ENCODE data around the gene SP9.
A peak's percentile ranks its signal among the peaks of the same experiment; 100 is the strongest.

SP9 gene

DNA sequence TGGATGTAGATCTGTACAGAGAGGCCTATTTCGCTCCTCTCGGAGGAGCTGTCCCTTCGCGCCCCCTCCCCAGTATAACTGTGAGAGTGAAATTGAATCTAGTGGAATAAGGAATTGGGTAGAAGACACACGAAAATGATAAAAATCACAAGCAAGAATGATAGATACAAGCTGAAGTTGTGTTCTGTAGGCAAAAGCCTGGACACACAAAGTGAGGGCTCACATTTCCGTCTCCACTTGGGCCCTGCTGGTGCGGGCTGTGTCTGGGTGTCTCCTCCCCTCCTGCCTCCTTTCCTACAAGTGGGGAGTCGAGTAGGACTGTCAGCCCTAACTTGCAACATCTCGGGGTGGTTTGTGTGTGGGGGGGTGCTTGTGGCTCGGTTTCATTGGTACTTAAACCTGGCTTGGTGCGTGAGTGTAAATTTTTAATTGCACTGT is 457 bp upstream of the SP9 start:
- TF ChIP-seq, protein P1, sequence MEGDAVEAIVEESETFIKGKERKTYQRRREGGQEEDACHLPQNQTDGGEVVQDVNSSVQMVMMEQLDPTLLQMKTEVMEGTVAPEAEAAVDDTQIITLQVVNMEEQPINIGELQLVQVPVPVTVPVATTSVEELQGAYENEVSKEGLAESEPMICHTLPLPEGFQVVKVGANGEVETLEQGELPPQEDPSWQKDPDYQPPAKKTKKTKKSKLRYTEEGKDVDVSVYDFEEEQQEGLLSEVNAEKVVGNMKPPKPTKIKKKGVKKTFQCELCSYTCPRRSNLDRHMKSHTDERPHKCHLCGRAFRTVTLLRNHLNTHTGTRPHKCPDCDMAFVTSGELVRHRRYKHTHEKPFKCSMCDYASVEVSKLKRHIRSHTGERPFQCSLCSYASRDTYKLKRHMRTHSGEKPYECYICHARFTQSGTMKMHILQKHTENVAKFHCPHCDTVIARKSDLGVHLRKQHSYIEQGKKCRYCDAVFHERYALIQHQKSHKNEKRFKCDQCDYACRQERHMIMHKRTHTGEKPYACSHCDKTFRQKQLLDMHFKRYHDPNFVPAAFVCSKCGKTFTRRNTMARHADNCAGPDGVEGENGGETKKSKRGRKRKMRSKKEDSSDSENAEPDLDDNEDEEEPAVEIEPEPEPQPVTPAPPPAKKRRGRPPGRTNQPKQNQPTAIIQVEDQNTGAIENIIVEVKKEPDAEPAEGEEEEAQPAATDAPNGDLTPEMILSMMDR (IDR thresholded peaks at IDR 0.05; ENCODE audit: borderline replicate concordance, insufficient read depth, low read depth, low read length) = no peak
- no peak overlapping the region for H3K4me3 ChIP-seq (ENCODE audit: low read depth, low read length)

DNA sequence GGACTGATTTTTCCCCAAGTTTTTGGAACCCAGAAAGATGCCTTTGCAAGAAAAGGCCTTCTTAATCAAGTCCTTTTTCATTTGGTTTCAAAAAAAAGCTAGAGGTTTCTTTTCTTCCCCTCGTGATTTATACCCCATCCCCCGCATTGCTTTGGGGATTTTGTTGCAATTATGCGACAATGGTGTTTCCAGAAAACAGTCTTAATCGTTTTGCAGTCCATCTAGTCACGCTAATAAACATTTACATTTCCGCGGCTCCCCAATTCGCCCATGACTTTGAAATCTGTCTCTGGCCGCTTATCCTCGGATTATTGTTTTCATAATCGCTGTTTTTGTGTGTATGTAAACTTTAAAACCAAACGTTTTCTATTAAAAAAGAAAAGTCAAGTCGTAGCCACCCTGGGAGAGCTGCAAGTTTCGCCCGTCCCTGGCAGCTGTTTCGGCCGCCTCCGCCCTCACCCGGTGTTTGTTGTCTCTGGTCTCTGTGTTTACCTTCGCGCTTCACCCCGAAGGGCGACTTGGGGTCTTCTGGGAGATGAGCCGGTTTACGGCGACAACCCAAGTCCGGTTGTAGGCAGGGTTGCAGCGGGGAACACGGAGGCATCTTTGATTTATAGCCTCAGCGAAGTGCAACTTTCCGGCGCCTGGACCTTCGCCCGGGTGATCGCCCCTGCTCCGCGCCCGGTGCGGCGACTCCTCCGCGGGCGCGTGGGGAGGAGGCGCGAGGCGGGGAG is 667 bp downstream of the SP9 start:
- peak overlapping the region; percentile 46 for H3K4me3 ChIP-seq (ENCODE audit: low read depth, low read length)
- TF ChIP-seq, protein P1 (IDR thresholded peaks at IDR 0.05; ENCODE audit: borderline replicate concordance, insufficient read depth, low read depth, low read length) = no peak

- peak overlapping the region; percentile 46 for H3K4me3 ChIP-seq (ENCODE audit: low read depth, low read length)
- TF ChIP-seq, protein P1 (IDR thresholded peaks at IDR 0.05; ENCODE audit: borderline replicate concordance, insufficient read depth, low read depth, low read length) = no peak
These were observed 1.3 kb downstream of the SP9 start for GRCh38 chr2:174335988-174336500.

DNA sequence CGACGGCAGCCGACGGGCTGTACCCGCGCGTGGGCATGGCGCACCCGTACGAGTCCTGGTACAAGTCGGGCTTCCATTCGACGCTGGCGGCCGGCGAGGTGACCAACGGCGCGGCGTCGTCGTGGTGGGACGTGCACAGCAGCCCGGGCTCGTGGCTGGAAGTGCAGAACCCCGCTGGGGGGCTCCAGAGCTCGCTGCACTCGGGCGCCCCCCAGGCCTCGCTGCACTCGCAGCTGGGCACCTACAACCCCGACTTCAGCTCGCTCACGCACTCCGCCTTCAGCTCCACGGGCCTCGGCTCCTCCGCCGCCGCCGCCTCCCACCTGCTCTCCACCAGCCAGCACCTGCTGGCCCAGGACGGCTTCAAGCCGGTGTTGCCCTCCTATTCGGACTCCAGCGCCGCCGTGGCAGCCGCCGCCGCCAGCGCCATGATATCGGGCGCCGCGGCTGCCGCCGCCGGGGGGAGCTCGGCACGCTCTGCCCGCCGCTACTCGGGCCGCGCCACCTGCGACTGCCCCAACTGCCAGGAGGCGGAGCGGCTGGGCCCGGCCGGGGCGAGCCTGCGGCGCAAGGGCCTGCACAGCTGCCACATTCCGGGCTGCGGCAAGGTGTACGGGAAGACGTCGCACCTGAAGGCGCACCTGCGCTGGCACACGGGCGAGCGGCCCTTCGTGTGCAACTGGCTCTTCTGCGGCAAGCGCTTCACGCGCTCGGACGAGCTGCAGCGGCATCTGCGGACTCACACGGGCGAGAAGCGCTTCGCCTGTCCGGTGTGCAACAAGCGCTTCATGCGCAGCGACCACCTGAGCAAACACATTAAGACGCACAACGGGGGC is 2.0 kb downstream of the SP9 start:
- TF ChIP-seq, protein P1 (IDR thresholded peaks at IDR 0.05; ENCODE audit: borderline replicate concordance, insufficient read depth, low read depth, low read length) = peak; percentile 33; the same call in 1 of the 2 replicates
- peak overlapping the region; percentile 46 for H3K4me3 ChIP-seq (ENCODE audit: low read depth, low read length)

DNA sequence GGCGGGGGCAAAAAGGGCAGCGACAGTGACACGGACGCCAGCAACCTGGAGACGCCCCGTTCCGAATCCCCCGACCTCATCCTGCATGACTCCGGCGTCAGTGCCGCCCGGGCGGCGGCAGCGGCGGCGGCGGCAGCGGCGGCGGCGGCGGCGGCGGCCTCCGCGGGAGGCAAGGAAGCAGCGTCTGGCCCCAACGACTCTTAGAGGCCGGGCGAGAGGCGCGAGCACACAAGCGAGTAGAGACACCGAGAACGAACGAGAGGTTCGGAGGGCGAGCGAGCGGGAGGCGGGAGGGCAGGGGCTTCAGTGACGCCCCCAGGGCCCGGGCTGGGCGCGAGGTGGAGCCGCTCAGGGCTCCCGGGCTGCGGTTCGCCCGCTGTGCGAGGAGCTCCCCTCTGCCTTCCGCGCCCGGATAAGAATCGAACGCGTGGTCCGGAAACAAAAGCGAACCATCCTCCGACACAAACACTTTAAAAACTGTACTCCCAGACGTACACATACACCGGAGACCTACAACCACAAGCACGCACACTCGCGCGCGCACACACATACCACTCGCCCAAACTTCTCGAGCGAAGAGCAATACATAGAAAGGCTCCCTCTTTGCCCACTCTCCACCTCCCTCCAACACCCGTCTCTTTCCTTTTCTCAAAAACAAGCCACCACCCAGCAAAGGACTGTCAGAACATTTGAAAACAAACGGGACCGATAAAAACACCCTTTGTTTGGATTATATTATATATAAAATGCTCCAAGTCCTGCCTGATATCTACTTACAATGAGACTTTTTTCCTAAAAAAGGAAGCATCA is 2.8 kb downstream of the SP9 start:
- peak overlapping the region; percentile 46 for H3K4me3 ChIP-seq (ENCODE audit: low read depth, low read length)
- TF ChIP-seq, protein P1 (IDR thresholded peaks at IDR 0.05; ENCODE audit: borderline replicate concordance, insufficient read depth, low read depth, low read length) = no peak

DNA sequence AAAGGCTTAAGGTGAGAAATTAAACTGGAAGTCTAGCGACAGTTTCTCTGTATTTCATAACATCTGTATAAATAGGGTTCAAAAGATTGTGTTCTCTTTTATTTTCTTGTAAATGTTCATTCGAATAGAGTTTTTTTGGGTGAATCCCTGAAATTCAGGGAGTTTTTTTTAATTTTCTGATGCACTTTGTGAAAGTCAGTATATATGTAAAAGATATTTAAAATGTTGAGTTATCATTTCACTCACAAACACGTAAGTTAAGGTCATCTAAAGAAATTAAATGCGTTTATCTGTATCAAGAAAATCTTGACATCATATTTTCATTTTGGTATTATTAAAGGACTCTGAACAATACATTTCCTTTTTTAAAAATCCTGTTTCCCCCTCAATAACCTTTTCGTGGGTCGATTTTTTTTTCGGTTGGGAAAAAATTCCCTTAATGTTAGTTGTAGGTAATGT is 3.4 kb downstream of the SP9 start:
- H3K4me3 ChIP-seq (ENCODE audit: low read depth, low read length) = no peak overlapping the region
- TF ChIP-seq, protein P1 (IDR thresholded peaks at IDR 0.05; ENCODE audit: borderline replicate concordance, insufficient read depth, low read depth, low read length) = no peak
